Stimulated activated CD4-positive, alpha-beta T cell treated with anti-CD3 and anti-CD28 coated beads, Interleukin-12 subunit alpha, Interleukin-12 subunit beta, amount 100 ng/mL, for 24 hours (primary cell): ENCODE measurements around the gene PDK1.

Experiments
- DNase-seq, 2 experiments: peaks; one replicate each; pipeline ENCODE4 v3.0.0-alpha.2; 2020; ENCODE audit warnings: low read depth in 2 of 2

The PDK1 gene

GRCh38 chr2:172642301-172643020, 86.6 kb downstream of the PDK1 start:
- DNase-seq: no peak

- DNase-seq: no peak
Measured at GRCh38 chr2:172643142-172643541, 87.3 kb downstream of the PDK1 start.

- DNase-seq: no peak
Measured at GRCh38 chr2:172647439-172647838, 91.5 kb downstream of the PDK1 start.

- no peak for DNase-seq
Measured at GRCh38 chr2:172655091-172655837, 99.4 kb downstream of the PDK1 start.

GRCh38 chr2:172655838-172656573, 100.1 kb downstream of the PDK1 start:
- no peak for DNase-seq
